Progenitor cell of endocrine pancreas (in vitro differentiated cells): ENCODE data around the gene PLA2G2F. TPM values are rescaled to one million over a fixed set of nuclear protein-coding genes. Genes with fewer than 3 reads are reported as not detected.
A peak's percentile ranks its signal among the peaks of the same experiment; 100 is the strongest.

ENCODE experiments used
- DNase-seq: peaks from one replicate; pipeline ENCODE4 v3.0.0; 2021; ENCODE audit warnings: low spot score; ENCODE audit not compliant: unreplicated experiment
- H3K27ac Mint-ChIP-seq: 2 replicates; pipeline ENCODE4 v1.8.0; 2021; ENCODE audit warnings: mild to moderate bottlenecking, moderate library complexity, mixed read lengths
- H3K27me3 Mint-ChIP-seq: 2 replicates; pipeline ENCODE4 v1.8.0; 2021; ENCODE audit warnings: mixed read lengths
- H3K36me3 Mint-ChIP-seq: 2 replicates; pipeline ENCODE4 v1.8.0; 2022; ENCODE audit warnings: mixed read lengths; ENCODE audit not compliant: insufficient read depth
- H3K4me1 Mint-ChIP-seq: 2 replicates; pipeline ENCODE4 v1.8.0; 2021; ENCODE audit warnings: low read depth, mixed read lengths
- H3K4me3 Mint-ChIP-seq: 2 replicates; pipeline ENCODE4 v1.8.0; 2021; ENCODE audit warnings: low read depth, mild to moderate bottlenecking, moderate library complexity, mixed read lengths
- H3K9me3 Mint-ChIP-seq: 2 replicates; pipeline ENCODE4 v1.8.0; 2021; ENCODE audit warnings: low read depth, mixed read lengths
- total RNA-seq: library from RNA; stranded (reverse); gene quantifications from 2 replicates; pipeline ENCODE4 v1.2.1, GENCODE V29; 2021
- TF ChIP-seq, protein P1 (sequence below): fragments of 200-600 bp; sonication (generic); IDR thresholded peaks from one replicate; pipeline ENCODE4 v1.5.0; 2021; ENCODE audit warnings: antibody characterized with exemption, mild to moderate bottlenecking; ENCODE audit not compliant: unreplicated experiment

Gene PLA2G2F
- total RNA-seq, 1 donor from 2014 or later = not detected

GRCh38 chr1:20093940-20094391 lies 45.2 kb upstream of the PLA2G2F start:
- Mint-ChIP-seq H3K4me1 (no peaks in the 10 kb centered on the region), H3K27me3 (peaks cover 40% of the 10 kb centered on the region), H3K36me3 (no peaks in the 10 kb centered on the region), H3K9me3 (peaks cover 11% of the 10 kb centered on the region), H3K27ac (no peak overlapping the region), H3K4me3 (no peak overlapping the region)
- TF ChIP-seq, protein P1, sequence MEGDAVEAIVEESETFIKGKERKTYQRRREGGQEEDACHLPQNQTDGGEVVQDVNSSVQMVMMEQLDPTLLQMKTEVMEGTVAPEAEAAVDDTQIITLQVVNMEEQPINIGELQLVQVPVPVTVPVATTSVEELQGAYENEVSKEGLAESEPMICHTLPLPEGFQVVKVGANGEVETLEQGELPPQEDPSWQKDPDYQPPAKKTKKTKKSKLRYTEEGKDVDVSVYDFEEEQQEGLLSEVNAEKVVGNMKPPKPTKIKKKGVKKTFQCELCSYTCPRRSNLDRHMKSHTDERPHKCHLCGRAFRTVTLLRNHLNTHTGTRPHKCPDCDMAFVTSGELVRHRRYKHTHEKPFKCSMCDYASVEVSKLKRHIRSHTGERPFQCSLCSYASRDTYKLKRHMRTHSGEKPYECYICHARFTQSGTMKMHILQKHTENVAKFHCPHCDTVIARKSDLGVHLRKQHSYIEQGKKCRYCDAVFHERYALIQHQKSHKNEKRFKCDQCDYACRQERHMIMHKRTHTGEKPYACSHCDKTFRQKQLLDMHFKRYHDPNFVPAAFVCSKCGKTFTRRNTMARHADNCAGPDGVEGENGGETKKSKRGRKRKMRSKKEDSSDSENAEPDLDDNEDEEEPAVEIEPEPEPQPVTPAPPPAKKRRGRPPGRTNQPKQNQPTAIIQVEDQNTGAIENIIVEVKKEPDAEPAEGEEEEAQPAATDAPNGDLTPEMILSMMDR = no peak
- no peak for DNase-seq

DNA sequence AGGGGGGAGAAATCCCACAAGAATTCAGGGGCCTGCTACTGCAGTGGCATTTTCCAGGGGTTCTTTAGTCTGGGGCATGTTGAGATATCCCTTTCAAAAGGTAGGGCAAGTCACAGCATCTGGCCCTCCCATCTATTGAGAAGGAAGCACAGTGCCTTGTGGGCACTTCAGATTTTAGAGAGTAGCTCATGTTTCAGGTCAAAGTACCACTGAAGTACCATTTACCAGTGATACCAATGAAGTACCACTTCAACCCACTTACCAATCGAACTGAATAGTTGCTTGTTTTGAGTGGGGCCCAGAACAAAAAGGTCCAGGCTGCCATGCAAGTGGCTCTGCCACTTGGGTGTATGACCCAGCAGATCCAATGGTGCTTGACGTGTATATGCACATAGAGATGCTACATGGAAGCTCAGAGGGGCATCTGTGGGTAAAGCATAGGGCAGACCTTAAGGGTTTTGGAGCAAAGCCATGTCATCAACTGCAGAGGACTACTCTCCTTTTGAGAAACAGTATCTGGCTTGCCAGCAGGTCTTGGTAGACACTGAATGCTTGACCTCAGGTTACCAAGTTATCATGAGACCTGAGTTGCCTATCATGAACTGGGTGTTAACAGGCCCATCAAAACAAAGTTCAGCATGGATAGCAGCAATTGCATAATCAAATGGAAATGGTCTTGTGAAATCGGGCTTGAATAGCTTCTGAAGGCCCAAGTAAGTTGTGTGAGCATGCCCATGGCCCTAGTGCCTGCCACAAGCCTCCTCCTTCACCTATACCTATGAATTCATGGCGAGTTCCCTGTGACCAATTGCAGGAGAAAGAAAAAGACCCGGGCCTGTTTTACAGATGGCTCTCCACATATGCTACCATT lies 43.3 kb upstream of the PLA2G2F start:
- H3K4me3 Mint-ChIP-seq = no peak overlapping the region
- DNase-seq = no peak
- no peak overlapping the region for H3K27ac Mint-ChIP-seq
- TF ChIP-seq, protein P1 = no peak
- no peaks in the 10 kb centered on the region for H3K4me1 Mint-ChIP-seq
- H3K36me3 Mint-ChIP-seq = no peaks in the 10 kb centered on the region
- H3K9me3 Mint-ChIP-seq = peaks cover 11% of the 10 kb centered on the region
- peaks cover 37% of the 10 kb centered on the region for H3K27me3 Mint-ChIP-seq

DNA sequence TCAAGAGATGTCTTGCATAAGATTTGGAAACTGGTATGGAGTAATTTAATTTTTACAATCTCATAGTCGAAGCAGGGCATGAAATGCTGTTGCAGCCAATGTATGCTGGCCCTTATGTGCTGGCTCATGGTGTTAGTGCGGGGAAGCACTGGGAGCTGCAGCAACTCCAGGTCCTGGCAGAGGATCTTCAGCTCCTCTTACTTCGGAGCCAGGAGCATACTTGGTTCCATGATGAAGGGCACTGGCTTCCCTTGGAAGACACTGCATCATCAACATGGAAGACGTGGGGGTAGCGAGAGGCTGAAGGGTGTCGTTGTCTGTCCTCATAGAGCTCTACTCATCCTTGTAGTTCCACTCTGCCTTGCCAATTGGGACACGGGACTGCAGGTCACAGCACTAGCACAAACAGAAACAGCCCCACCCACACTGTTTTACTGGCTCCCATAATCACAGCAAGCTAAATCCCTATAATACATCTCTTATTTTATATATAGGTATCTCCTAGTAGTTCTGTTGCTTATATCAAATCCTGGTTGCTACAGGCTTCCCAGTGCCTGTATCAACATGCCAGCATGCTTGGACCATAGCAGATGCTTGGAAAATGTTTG lies 42.2 kb upstream of the PLA2G2F start:
- Mint-ChIP-seq H3K27me3 (peaks cover 31% of the 10 kb centered on the region), H3K36me3 (no peaks in the 10 kb centered on the region), H3K4me3 (no peak overlapping the region), H3K9me3 (peaks cover 11% of the 10 kb centered on the region), H3K4me1 (no peaks in the 10 kb centered on the region), H3K27ac (no peak overlapping the region)
- DNase-seq = no peak
- TF ChIP-seq, protein P1 = no peak

GRCh38 chr1:20099533-20099932 lies 39.6 kb upstream of the PLA2G2F start:
- H3K4me1 Mint-ChIP-seq = no peaks in the 10 kb centered on the region
- H3K4me3 Mint-ChIP-seq = no peak overlapping the region
- H3K9me3 Mint-ChIP-seq = peaks cover 11% of the 10 kb centered on the region
- no peak overlapping the region for H3K27ac Mint-ChIP-seq
- TF ChIP-seq, protein P1 = no peak
- no peak for DNase-seq
- H3K36me3 Mint-ChIP-seq = no peaks in the 10 kb centered on the region
- peaks cover 16% of the 10 kb centered on the region for H3K27me3 Mint-ChIP-seq

GRCh38 chr1:20100632-20101355 lies 38.3 kb upstream of the PLA2G2F start:
- peak; percentile 25 for DNase-seq
- Mint-ChIP-seq H3K27ac (peak overlapping the region; percentile 62), H3K27me3 (peaks cover 19% of the 10 kb centered on the region), H3K4me1 (no peaks in the 10 kb centered on the region), H3K36me3 (no peaks in the 10 kb centered on the region), H3K9me3 (peaks cover 11% of the 10 kb centered on the region), H3K4me3 (no peak overlapping the region)
- TF ChIP-seq, protein P1 = peak; percentile 73
